SKM-1 (cell line): Measurements from ENCODE around the gene CUEDC1.

Experiments used
- DNase-seq: peaks from one replicate; lab custom pipeline; 2025; ENCODE audit not compliant: unreplicated experiment; lab: John Stamatoyannopoulos, UW

The CUEDC1 gene

GRCh38 chr17:57899391-57899790 lies 55.8 kb downstream of the CUEDC1 start:
- DNase-seq: no peak

- DNase-seq: no peak
These were observed 56.5 kb downstream of the CUEDC1 start for GRCh38 chr17:57898487-57899311.

- DNase-seq: no peak
These were observed 59.7 kb downstream of the CUEDC1 start for GRCh38 chr17:57895382-57896060.

- no peak for DNase-seq
These were observed 60.4 kb downstream of the CUEDC1 start for GRCh38 chr17:57894848-57895247.

GRCh38 chr17:57892820-57893595 lies 62.2 kb downstream of the CUEDC1 start:
- peak; percentile 97 for DNase-seq

- peak; percentile 68 for DNase-seq
These were observed 62.9 kb downstream of the CUEDC1 start for GRCh38 chr17:57892146-57892819.

GRCh38 chr17:57890857-57891232 lies 64.4 kb downstream of the CUEDC1 start:
- DNase-seq: no peak

- DNase-seq: no peak
These were observed 65.0 kb downstream of the CUEDC1 start for GRCh38 chr17:57889892-57890856.

- no peak for DNase-seq
These were observed 66.0 kb downstream of the CUEDC1 start for GRCh38 chr17:57889252-57889651.

GRCh38 chr17:57888311-57889216 lies 66.6 kb downstream of the CUEDC1 start:
- DNase-seq: no peak

GRCh38 chr17:57887161-57887560 lies 68.1 kb downstream of the CUEDC1 start:
- no peak for DNase-seq

GRCh38 chr17:57886020-57886419 lies 69.2 kb downstream of the CUEDC1 start:
- no peak for DNase-seq

- no peak for DNase-seq
These were observed 69.9 kb downstream of the CUEDC1 start for GRCh38 chr17:57885148-57885915.

- no peak for DNase-seq
These were observed 73.3 kb downstream of the CUEDC1 start for GRCh38 chr17:57881783-57882351.

GRCh38 chr17:57881143-57881542 lies 74.1 kb downstream of the CUEDC1 start:
- no peak for DNase-seq

GRCh38 chr17:57880086-57880456 lies 75.1 kb downstream of the CUEDC1 start:
- DNase-seq: no peak

- no peak for DNase-seq
These were observed 75.7 kb downstream of the CUEDC1 start for GRCh38 chr17:57879437-57880085.
